Fibroblast of lung (primary cell): ENCODE measurements around the gene IER3. TPM values are rescaled to one million over a fixed set of nuclear protein-coding genes. Genes with fewer than 3 reads are reported as not detected.
"Not testable (repeated sequence)": the region's sequence is repeated elsewhere in the genome, so short reads cannot be mapped to it uniquely, and the experiment has no call there.

Experiments used
- DNase-seq, 2 donors: peaks; one replicate each; pipeline versions ENCODE4 v3.0.0 to v3.0.0-alpha.2; 2010; ENCODE audit warnings: low read depth in 2 of 2
- H2AFZ ChIP-seq: 2 replicates; pipeline ENCODE4 v1.5.1; 2012; ENCODE audit warnings: low read length, control low read depth, inconsistent platforms
- H3K27ac ChIP-seq: 2 replicates; pipeline ENCODE4 v1.5.1; 2011; ENCODE audit warnings: low read length, control low read depth; ENCODE audit not compliant: insufficient read depth
- H3K27me3 ChIP-seq: 2 replicates; pipeline ENCODE4 v1.5.1; 2011; ENCODE audit warnings: mild to moderate bottlenecking, low read length; ENCODE audit not compliant: control insufficient read depth, insufficient read depth
- H3K36me3 ChIP-seq: 2 replicates; pipeline ENCODE4 v1.5.1; 2011; ENCODE audit warnings: low read length; ENCODE audit not compliant: control insufficient read depth, insufficient read depth
- H3K4me1 ChIP-seq: 2 replicates; pipeline ENCODE4 v1.5.1; 2011; ENCODE audit warnings: low read length; ENCODE audit not compliant: control insufficient read depth, insufficient read depth; ENCODE audit errors: extremely low read depth
- H3K4me2 ChIP-seq: 2 replicates; pipeline ENCODE4 v1.5.1; 2011; ENCODE audit warnings: low read length, control low read depth; ENCODE audit not compliant: insufficient read depth; ENCODE audit errors: extremely low read depth
- H3K4me3 ChIP-seq, 4 experiments: fragments of 200-600 bp in 1 of 4; sonication (generic) in 1 of 4; replicated peaks in 1 of 4; 2 replicates each; pipeline ENCODE4 v1.5.1; 2011 to 2016; ENCODE audit warnings: low read length in 4 of 4, low read depth in 3 of 4, mild to moderate bottlenecking in 3 of 4, control low read depth in 2 of 4, inconsistent platforms in 1 of 4, mixed read lengths in 1 of 4; ENCODE audit not compliant: insufficient read depth in 1 of 4; ENCODE audit errors: control extremely low read depth in 1 of 4
- H3K79me2 ChIP-seq: 2 replicates; pipeline ENCODE4 v1.5.1; 2012; ENCODE audit warnings: mild to moderate bottlenecking, low read length, inconsistent platforms; ENCODE audit not compliant: control insufficient read depth, insufficient read depth
- H3K9ac ChIP-seq: 2 replicates; pipeline ENCODE4 v1.5.1; 2011; ENCODE audit warnings: mild to moderate bottlenecking, low read length, control low read depth; ENCODE audit not compliant: insufficient read depth
- H3K9me3 ChIP-seq: 2 replicates; pipeline ENCODE4 v1.5.1; 2012; ENCODE audit warnings: low read depth, low read length; ENCODE audit not compliant: control insufficient read depth, insufficient read depth
- H4K20me1 ChIP-seq: 2 replicates; pipeline ENCODE4 v1.5.1; 2011; ENCODE audit warnings: low read length; ENCODE audit not compliant: control insufficient read depth, insufficient read depth; ENCODE audit errors: extremely low read depth
- EZH2 ChIP-seq: IDR thresholded peaks from 2 replicates; pipeline ENCODE4 v1.5.1; 2012; ENCODE audit warnings: low read length, control low read depth, mild to moderate bottlenecking; ENCODE audit errors: missing control alignments
- polyA plus RNA-seq, 2 donors: library from polyadenylated mRNA; depleted of rRNA in 1 of 2; stranded (reverse) in 1 of 2; unstranded in 1 of 2; fragments of >200 nt; gene quantifications; 2 replicates each; pipeline ENCODE4 v1.2.1, GENCODE V29; 2011 to 2012; ENCODE audit warnings: missing spikeins in 1 of 2
- total RNA-seq: library from RNA; depleted of rRNA; stranded (reverse); fragments of >200 nt; gene quantifications from 2 replicates; pipeline ENCODE4 v1.2.1, GENCODE V29; 2014
- TF ChIP-seq, protein P1 (sequence below), 2 donors: IDR thresholded peaks in 1 of 2; conservative IDR thresholded peaks in 1 of 2; 1 replicate in 1 of 2; 2 replicates in 1 of 2; pipeline ENCODE4 v1.5.1; 2011 to 2012; ENCODE audit warnings: low read length in 2 of 2, control low read depth in 1 of 2, inconsistent platforms in 1 of 2, low read depth in 1 of 2, mild to moderate bottlenecking in 1 of 2

The IER3 gene
- total and polyA plus RNA-seq, 2 donors (not counting 1 experiment from before 2014, with no cell fraction given): 34.2 to 43.3 TPM

GRCh38 chr6:30764490-30765043, 20.2 kb upstream of the IER3 start:
- H3K9ac ChIP-seq, H2AFZ ChIP-seq, H3K4me3 ChIP-seq, H3K27me3 ChIP-seq, DNase-seq, H3K36me3 ChIP-seq, H3K4me2 ChIP-seq, H3K9me3 ChIP-seq, H3K79me2 ChIP-seq, H3K27ac ChIP-seq, H4K20me1 ChIP-seq: not testable (repeated sequence)
- peaks cover 20% of the 10 kb centered on the region for H3K4me1 ChIP-seq

DNA sequence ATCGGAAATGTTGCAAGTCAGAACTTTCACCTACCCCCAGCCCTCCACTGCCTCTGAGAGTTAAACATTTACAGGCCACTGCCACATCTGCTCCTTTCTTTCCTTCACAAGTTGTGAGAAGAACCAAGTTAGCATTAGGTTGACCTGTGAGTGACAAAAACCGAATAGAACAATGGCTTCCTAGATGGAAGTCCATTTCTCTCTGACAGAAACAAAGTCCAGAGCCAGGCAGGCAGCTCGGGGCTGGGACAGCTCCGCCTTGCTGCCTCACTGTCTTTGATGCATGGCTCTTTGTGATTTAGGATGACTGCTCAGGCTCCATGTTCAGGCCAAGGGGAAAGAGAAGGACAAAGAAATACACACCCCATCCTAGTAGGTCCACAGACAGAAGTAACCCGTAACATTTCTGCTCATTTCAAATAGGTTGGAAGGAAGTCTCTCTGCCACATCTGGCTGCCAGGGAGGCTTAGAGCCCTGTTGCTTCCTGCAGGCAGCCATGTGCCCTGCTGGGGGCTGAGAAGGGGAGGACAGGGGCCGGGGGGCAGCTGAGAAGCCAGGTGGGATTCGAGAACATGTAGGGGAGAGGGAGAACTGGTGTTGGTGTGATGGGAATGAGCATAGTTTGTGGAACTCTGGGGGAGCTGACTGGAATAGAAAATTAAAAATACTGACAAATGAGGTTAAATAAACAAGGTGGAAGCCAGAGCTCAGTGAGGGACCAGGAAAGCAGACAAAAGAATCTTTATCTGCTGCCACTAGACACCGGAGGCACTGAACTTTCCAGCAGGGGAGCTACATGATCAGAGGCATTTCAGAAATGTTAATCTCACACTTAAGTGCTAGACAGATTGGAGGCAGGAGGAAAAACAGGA, 19.5 kb upstream of the IER3 start:
- Histone ChIP-seq H3K36me3 (no peaks in the 10 kb centered on the region), H2AFZ (peak overlapping the region; percentile 46), H3K4me2 (no peak overlapping the region)

DNA sequence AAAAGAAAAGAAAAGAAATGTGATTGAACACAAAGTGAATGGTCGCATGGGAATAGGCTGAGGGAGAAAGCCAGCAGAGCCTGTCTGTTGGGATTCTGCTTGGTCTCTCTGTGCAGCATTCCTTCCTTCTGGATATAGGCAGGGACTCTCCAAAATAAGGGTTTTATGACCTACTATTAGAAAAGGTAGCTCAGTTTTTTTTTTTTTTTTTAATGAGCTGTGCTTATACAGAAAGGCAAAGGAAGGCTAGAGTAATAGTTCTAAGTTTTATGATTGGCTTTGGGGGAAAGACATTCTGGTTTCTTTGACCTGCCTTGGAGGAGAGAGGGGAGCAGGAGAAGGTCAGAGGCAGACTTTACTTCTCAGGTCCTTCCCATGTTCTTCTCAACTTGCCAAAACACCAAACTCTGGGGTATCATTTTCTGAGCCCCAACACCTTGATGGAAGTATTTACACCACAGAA, 18.8 kb upstream of the IER3 start:
- Histone ChIP-seq H3K27ac (no peak overlapping the region), H4K20me1 (no peaks in the 10 kb centered on the region), H3K4me3 (no peak overlapping the region), H3K79me2 (no peaks in the 10 kb centered on the region), H3K36me3 (no peaks in the 10 kb centered on the region), H3K9me3 (no peaks in the 10 kb centered on the region), H2AFZ (no peak overlapping the region), H3K27me3 (no peaks in the 10 kb centered on the region), H3K4me1 (peaks cover 18% of the 10 kb centered on the region), H3K9ac (no peak overlapping the region), H3K4me2 (no peak overlapping the region)
- TF ChIP-seq, protein P1, sequence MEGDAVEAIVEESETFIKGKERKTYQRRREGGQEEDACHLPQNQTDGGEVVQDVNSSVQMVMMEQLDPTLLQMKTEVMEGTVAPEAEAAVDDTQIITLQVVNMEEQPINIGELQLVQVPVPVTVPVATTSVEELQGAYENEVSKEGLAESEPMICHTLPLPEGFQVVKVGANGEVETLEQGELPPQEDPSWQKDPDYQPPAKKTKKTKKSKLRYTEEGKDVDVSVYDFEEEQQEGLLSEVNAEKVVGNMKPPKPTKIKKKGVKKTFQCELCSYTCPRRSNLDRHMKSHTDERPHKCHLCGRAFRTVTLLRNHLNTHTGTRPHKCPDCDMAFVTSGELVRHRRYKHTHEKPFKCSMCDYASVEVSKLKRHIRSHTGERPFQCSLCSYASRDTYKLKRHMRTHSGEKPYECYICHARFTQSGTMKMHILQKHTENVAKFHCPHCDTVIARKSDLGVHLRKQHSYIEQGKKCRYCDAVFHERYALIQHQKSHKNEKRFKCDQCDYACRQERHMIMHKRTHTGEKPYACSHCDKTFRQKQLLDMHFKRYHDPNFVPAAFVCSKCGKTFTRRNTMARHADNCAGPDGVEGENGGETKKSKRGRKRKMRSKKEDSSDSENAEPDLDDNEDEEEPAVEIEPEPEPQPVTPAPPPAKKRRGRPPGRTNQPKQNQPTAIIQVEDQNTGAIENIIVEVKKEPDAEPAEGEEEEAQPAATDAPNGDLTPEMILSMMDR (conservative IDR thresholded peaks at IDR 0.05 in 1 of 2, IDR thresholded peaks at IDR 0.05 in 1 of 2; ENCODE audit: low read depth in 1 of 2, low read length in 2 of 2): no peak
- no peak for TF ChIP-seq EZH2
- DNase-seq: no peak

More for the DNA sequence above, 19.5 kb upstream of the IER3 start:
- H4K20me1 ChIP-seq: no peaks in the 10 kb centered on the region
- H3K79me2 ChIP-seq: no peaks in the 10 kb centered on the region
- no peak overlapping the region for H3K9ac ChIP-seq
- H3K27me3 ChIP-seq: no peaks in the 10 kb centered on the region
- peaks cover 19% of the 10 kb centered on the region for H3K4me1 ChIP-seq
- TF ChIP-seq, protein P1 (conservative IDR thresholded peaks at IDR 0.05 in 1 of 2, IDR thresholded peaks at IDR 0.05 in 1 of 2; ENCODE audit: low read depth in 1 of 2, low read length in 2 of 2): no peak
- H3K9me3 ChIP-seq: no peaks in the 10 kb centered on the region
- no peak overlapping the region for H3K4me3 ChIP-seq
- no peak overlapping the region for H3K27ac ChIP-seq
- DNase-seq: peak in 1 of 2 donors; percentile 89
